ENCODE results near the gene PIP5K1B. TPM values are rescaled to one million over a fixed set of nuclear protein-coding genes. Genes with fewer than 3 reads are reported as not detected.

Gene PIP5K1B
- total RNA-seq, 1 experiment from 2014 or later: 10.3 TPM

DNA sequence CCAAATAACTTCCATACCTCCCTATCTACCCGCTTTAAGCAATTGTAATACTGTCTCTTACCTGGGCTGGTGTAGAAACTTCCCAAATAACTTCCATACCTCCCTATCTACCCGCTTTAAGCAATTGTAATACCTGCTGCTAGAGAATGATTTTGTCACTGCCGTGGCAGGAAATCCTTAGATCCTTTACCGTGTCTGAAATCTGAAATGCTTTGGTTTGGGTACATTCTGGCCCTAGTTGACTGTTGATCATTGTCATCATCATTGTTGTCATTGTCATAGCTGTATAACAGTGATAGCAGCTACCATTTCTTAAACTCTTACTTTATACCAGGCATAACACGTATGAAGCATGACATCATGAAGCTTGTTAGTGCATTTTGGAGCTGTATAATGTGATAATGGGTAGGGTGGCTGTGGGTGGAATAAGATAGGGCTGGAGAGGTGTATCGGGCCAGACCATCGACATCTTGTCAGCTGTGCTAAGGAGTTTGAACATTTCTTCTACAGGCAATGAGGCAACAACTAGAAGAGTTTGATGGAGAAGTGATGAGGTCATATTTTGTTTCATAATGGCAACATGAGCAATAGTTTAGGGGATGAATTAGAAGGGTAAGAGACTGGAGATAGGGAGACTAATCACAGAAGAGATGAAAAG lies 15.7 kb downstream of the PIP5K1B start:
- Mint-ChIP-seq H3K27ac (ENCODE audit: unreplicated experiment) (no peak overlapping the region), H3K9me3 (ENCODE audit: unreplicated experiment) (no peaks in the 10 kb centered on the region), H3K4me3 (ENCODE audit: unreplicated experiment) (no peak overlapping the region), H3K36me3 (ENCODE audit: insufficient read depth, unreplicated experiment) (peaks cover 6% of the 10 kb centered on the region), H3K4me1 (ENCODE audit: low read depth, unreplicated experiment) (no peaks in the 10 kb centered on the region), H3K27me3 (ENCODE audit: insufficient read depth, unreplicated experiment) (no peaks in the 10 kb centered on the region)
- Histone ChIP-seq H3K9me3 (no peaks in the 10 kb centered on the region), H3K4me1 (no peaks in the 10 kb centered on the region), H3K36me3 (ENCODE audit: control insufficient read depth, insufficient read depth, low read length) (no peaks in the 10 kb centered on the region), H3K4me3 (ENCODE audit: low read depth, low read length) (no peak overlapping the region), H3K27me3 (replicated peaks; ENCODE audit: control insufficient read depth, insufficient read depth, low read length) (no peaks in the 10 kb centered on the region)
- ChIA-PET POLR2A (no interaction called here), CTCF (no interaction called here)
- intact Hi-C loops (cut with micrococcal nuclease; ENCODE audit: unreplicated experiment): no loop called here
- BruUV-seq (replicated peaks): no TSS peak
- no peak for DNase-seq
- TF ChIP-seq, protein P1, sequence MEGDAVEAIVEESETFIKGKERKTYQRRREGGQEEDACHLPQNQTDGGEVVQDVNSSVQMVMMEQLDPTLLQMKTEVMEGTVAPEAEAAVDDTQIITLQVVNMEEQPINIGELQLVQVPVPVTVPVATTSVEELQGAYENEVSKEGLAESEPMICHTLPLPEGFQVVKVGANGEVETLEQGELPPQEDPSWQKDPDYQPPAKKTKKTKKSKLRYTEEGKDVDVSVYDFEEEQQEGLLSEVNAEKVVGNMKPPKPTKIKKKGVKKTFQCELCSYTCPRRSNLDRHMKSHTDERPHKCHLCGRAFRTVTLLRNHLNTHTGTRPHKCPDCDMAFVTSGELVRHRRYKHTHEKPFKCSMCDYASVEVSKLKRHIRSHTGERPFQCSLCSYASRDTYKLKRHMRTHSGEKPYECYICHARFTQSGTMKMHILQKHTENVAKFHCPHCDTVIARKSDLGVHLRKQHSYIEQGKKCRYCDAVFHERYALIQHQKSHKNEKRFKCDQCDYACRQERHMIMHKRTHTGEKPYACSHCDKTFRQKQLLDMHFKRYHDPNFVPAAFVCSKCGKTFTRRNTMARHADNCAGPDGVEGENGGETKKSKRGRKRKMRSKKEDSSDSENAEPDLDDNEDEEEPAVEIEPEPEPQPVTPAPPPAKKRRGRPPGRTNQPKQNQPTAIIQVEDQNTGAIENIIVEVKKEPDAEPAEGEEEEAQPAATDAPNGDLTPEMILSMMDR (IDR thresholded peaks at IDR 0.05; ENCODE audit: insufficient read depth in 1 of 2, low read depth in 1 of 2, low read length in 1 of 2, severe bottlenecking in 1 of 2, unreplicated experiment in 1 of 2): no peak

DNA sequence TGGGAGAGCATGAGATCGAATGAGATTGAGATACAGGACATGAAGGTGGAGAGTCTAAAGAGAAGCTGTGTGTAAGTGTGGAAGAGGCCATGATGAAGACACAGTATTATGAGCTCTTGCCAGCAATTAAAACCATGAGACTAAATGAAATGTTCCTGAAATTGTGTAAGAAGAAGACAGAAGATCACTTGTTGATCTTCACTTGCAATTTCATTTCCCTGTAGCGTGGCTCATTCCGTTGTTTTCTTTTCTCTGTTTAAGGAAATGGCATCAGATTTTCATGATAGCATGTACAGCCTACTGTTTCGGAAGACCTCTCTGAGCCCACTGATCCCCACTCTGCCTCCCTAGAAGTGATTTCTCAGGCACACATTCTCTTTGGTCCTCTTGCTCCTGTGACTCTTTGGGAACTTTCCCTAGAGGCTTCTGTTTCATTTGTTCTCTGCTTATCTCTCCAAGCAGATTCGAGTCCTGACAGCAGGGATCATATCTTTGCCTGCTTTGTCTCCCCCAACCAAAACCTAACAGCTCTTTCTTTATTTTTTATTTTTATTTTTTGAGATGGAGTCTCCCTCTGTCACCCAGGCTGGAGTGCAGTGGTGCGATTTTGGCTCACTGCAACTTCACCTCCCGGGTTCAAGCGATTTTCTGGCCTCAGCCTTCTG lies 16.8 kb downstream of the PIP5K1B start:
- TF ChIP-seq, protein P1 (IDR thresholded peaks at IDR 0.05; ENCODE audit: insufficient read depth in 1 of 2, low read depth in 1 of 2, low read length in 1 of 2, severe bottlenecking in 1 of 2, unreplicated experiment in 1 of 2): no peak
- POLR2A ChIA-PET: no interaction called here
- Mint-ChIP-seq H3K4me3 (ENCODE audit: unreplicated experiment) (no peak overlapping the region), H3K4me1 (ENCODE audit: low read depth, unreplicated experiment) (no peaks in the 10 kb centered on the region), H3K36me3 (ENCODE audit: insufficient read depth, unreplicated experiment) (peaks cover 6% of the 10 kb centered on the region), H3K27me3 (ENCODE audit: insufficient read depth, unreplicated experiment) (no peaks in the 10 kb centered on the region), H3K27ac (ENCODE audit: unreplicated experiment) (no peak overlapping the region), H3K9me3 (ENCODE audit: unreplicated experiment) (no peaks in the 10 kb centered on the region)
- Histone ChIP-seq H3K36me3 (ENCODE audit: control insufficient read depth, insufficient read depth, low read length) (no peaks in the 10 kb centered on the region), H3K4me3 (ENCODE audit: low read depth, low read length) (no peak overlapping the region), H3K4me1 (no peaks in the 10 kb centered on the region), H3K27me3 (replicated peaks; ENCODE audit: control insufficient read depth, insufficient read depth, low read length) (no peaks in the 10 kb centered on the region), H3K9me3 (no peaks in the 10 kb centered on the region)
- CTCF ChIA-PET: no interaction called here
- intact Hi-C loops (cut with micrococcal nuclease; ENCODE audit: unreplicated experiment): no loop called here
- no peak for DNase-seq
- BruUV-seq (replicated peaks): no TSS peak

DNA sequence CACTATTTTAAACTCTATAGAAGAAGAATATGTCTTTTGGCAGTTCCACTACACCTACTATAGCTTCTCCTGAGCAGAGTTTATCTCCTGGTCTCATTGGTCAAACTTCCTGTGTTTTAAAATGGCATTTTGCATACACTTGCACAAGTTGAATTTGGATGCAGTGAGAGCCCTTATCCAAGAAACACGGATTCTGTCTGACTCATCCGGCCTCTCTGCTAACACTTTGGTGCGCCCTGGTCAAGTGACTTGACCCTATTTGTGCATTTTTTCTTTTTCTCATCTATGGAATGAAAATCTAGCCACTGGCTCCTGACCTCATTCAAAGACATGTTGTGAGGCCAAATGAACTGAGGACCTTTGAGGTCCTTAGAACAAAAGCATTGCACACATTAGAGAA lies 20.0 kb downstream of the PIP5K1B start:
- CTCF ChIA-PET: no interaction called here
- no peaks in the 10 kb centered on the region for H3K27me3 ChIP-seq (replicated peaks; ENCODE audit: control insufficient read depth, insufficient read depth, low read length)
- DNase-seq: no peak
- H3K4me1 ChIP-seq: no peaks in the 10 kb centered on the region
- no TSS peak for BruUV-seq (replicated peaks)
- no peaks in the 10 kb centered on the region for H3K27me3 Mint-ChIP-seq (ENCODE audit: insufficient read depth, unreplicated experiment)
- no peak overlapping the region for H3K4me3 ChIP-seq (ENCODE audit: low read depth, low read length)
- no peak overlapping the region for H3K27ac Mint-ChIP-seq (ENCODE audit: unreplicated experiment)
- no peaks in the 10 kb centered on the region for H3K9me3 ChIP-seq
- H3K4me3 Mint-ChIP-seq (ENCODE audit: unreplicated experiment): no peak overlapping the region
- TF ChIP-seq, protein P1 (IDR thresholded peaks at IDR 0.05; ENCODE audit: insufficient read depth in 1 of 2, low read depth in 1 of 2, low read length in 1 of 2, severe bottlenecking in 1 of 2, unreplicated experiment in 1 of 2): no peak
- no peaks in the 10 kb centered on the region for H3K4me1 Mint-ChIP-seq (ENCODE audit: low read depth, unreplicated experiment)
- no peaks in the 10 kb centered on the region for H3K9me3 Mint-ChIP-seq (ENCODE audit: unreplicated experiment)
- H3K36me3 ChIP-seq (ENCODE audit: control insufficient read depth, insufficient read depth, low read length): no peaks in the 10 kb centered on the region
- POLR2A ChIA-PET: no interaction called here
- intact Hi-C loops (cut with micrococcal nuclease; ENCODE audit: unreplicated experiment): no loop called here
- peaks cover 6% of the 10 kb centered on the region for H3K36me3 Mint-ChIP-seq (ENCODE audit: insufficient read depth, unreplicated experiment)

Measured in Caco-2 (cell line).